ENCODE data around the gene DNASE1L3. TPM values are rescaled to one million over a fixed set of nuclear protein-coding genes. Genes with fewer than 3 reads are reported as not detected.

Gene DNASE1L3
- total and polyA plus RNA-seq, 12 donors = 1.2 to 4.6 (median 2.4) TPM

GRCh38 chr3:58192069-58192468 lies 18.7 kb downstream of the DNASE1L3 start:
- H3K27ac ChIP-seq = no peak overlapping the region
- DNase-seq = no peak
- intact Hi-C loops (cut with DNase I) = no loop called here
- H3K9me3 ChIP-seq = no peaks in the 10 kb centered on the region
- TF ChIP-seq, protein P1, sequence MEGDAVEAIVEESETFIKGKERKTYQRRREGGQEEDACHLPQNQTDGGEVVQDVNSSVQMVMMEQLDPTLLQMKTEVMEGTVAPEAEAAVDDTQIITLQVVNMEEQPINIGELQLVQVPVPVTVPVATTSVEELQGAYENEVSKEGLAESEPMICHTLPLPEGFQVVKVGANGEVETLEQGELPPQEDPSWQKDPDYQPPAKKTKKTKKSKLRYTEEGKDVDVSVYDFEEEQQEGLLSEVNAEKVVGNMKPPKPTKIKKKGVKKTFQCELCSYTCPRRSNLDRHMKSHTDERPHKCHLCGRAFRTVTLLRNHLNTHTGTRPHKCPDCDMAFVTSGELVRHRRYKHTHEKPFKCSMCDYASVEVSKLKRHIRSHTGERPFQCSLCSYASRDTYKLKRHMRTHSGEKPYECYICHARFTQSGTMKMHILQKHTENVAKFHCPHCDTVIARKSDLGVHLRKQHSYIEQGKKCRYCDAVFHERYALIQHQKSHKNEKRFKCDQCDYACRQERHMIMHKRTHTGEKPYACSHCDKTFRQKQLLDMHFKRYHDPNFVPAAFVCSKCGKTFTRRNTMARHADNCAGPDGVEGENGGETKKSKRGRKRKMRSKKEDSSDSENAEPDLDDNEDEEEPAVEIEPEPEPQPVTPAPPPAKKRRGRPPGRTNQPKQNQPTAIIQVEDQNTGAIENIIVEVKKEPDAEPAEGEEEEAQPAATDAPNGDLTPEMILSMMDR (IDR thresholded peaks at IDR 0.05) = no peak
- H3K4me3 ChIP-seq = no peak overlapping the region
- no peaks in the 10 kb centered on the region for H3K27me3 ChIP-seq
- no peak for ATAC-seq
- 88 to 93% methylated on average over 5 of the region's 5 CpGs for WGBS, 2 donors
- H3K4me1 ChIP-seq = peaks cover 0 to 26% (median 18%) of the 10 kb centered on the region in 9 donors
- H3K36me3 ChIP-seq = no peaks in the 10 kb centered on the region

- 75 to 84% methylated on average over 10 of the region's 10 CpGs for WGBS, 2 donors
- intact Hi-C loops (cut with DNase I) = no loop called here
- peaks cover 0 to 26% (median 18%) of the 10 kb centered on the region in 9 donors for H3K4me1 ChIP-seq
These were observed 19.3 kb downstream of the DNASE1L3 start for GRCh38 chr3:58191361-58191991.

GRCh38 chr3:58190882-58191281 lies 19.9 kb downstream of the DNASE1L3 start:
- no peak for ATAC-seq
- no peaks in the 10 kb centered on the region for H3K36me3 ChIP-seq
- 93 to 95% methylated on average over 4 of the region's 4 CpGs for WGBS, 2 donors

More at GRCh38 chr3:58191361-58191991, 19.3 kb downstream of the DNASE1L3 start:
- TF ChIP-seq, protein P1 (IDR thresholded peaks at IDR 0.05) = no peak
- ATAC-seq = no peak
- H3K36me3 ChIP-seq = no peaks in the 10 kb centered on the region
- no peak for DNase-seq
- H3K4me3 ChIP-seq = no peak overlapping the region
- no peak overlapping the region for H3K27ac ChIP-seq
- no peaks in the 10 kb centered on the region for H3K9me3 ChIP-seq
- no peaks in the 10 kb centered on the region for H3K27me3 ChIP-seq

GRCh38 chr3:58190291-58190690 lies 20.5 kb downstream of the DNASE1L3 start:
- TF ChIP-seq, protein P1 (IDR thresholded peaks at IDR 0.05) = no peak
- no peaks in the 10 kb centered on the region for H3K36me3 ChIP-seq
- intact Hi-C loops (cut with DNase I) = no loop called here
- H3K27me3 ChIP-seq = no peaks in the 10 kb centered on the region
- DNase-seq (no peak), ATAC-seq (no peak)
- no peak overlapping the region for H3K27ac ChIP-seq
- no peak overlapping the region for H3K4me3 ChIP-seq
- 99% methylated on average over 4 of the region's 4 CpGs for WGBS, 2 donors
- no peaks in the 10 kb centered on the region for H3K9me3 ChIP-seq
- peaks cover 0 to 26% (median 18%) of the 10 kb centered on the region in 9 donors for H3K4me1 ChIP-seq

More at GRCh38 chr3:58190882-58191281, 19.9 kb downstream of the DNASE1L3 start:
- Histone ChIP-seq H3K9me3 (no peaks in the 10 kb centered on the region), H3K27ac (no peak overlapping the region), H3K4me1 (peaks cover 0 to 26% (median 18%) of the 10 kb centered on the region in 9 donors), H3K4me3 (no peak overlapping the region), H3K27me3 (no peaks in the 10 kb centered on the region)
- TF ChIP-seq, protein P1 (IDR thresholded peaks at IDR 0.05) = no peak
- intact Hi-C loops (cut with DNase I) = no loop called here
- no peak for DNase-seq

Measured in heart right ventricle (tissue), 16 donors.